Measurements from ENCODE around the gene SLC39A13.

- no peak for TF ChIP-seq FOS (IDR thresholded peaks at IDR 0.05; ENCODE audit: low read depth, low read length)
- no peak for TF ChIP-seq USF2 (IDR thresholded peaks at IDR 0.05; ENCODE audit: low read depth, low read length)
- TF ChIP-seq MAZ (IDR thresholded peaks at IDR 0.05; ENCODE audit: borderline replicate concordance, low read depth, low read length): no peak
- no peak for TF ChIP-seq MXI1 (IDR thresholded peaks at IDR 0.05; ENCODE audit: borderline replicate concordance, low read depth, low read length)
- TF ChIP-seq CTCF (conservative IDR thresholded peaks at IDR 0.05; ENCODE audit: low read depth, low read length): no peak
- no peak for TF ChIP-seq MAFK (IDR thresholded peaks at IDR 0.05; ENCODE audit: low read depth, low read length)
- TF ChIP-seq RFX5 (IDR thresholded peaks at IDR 0.05; ENCODE audit: low read depth, low read length): no peak
- no peak for TF ChIP-seq POLR2A (IDR thresholded peaks at IDR 0.05; ENCODE audit: low read depth, low read length)
- no peak for TF ChIP-seq RAD21 (IDR thresholded peaks at IDR 0.05; ENCODE audit: low read length)
- no peak for TF ChIP-seq CEBPB (IDR thresholded peaks at IDR 0.05; ENCODE audit: low read depth, low read length)
- TF ChIP-seq SMC3 (IDR thresholded peaks at IDR 0.05; ENCODE audit: low read depth, low read length): no peak
- no peak for TF ChIP-seq BHLHE40 (IDR thresholded peaks at IDR 0.05; ENCODE audit: low read depth, low read length)
- no peak for TF ChIP-seq RCOR1 (IDR thresholded peaks at IDR 0.05; ENCODE audit: insufficient replicate concordance, low read length)
Measured at GRCh38 chr11:47435687-47436086, 27.3 kb downstream of the SLC39A13 start.

Measured in IMR-90 (cell line).